Measurements from ENCODE around the gene AMBRA1.

- no peak for TF ChIP-seq SPI1 (IDR thresholded peaks at IDR 0.05; ENCODE audit: borderline replicate concordance, low read depth)
- no peak for TF ChIP-seq CTCF (IDR thresholded peaks at IDR 0.05; ENCODE audit: insufficient read depth, low read length)
- TF ChIP-seq POLR2AphosphoS5 (IDR thresholded peaks at IDR 0.05; ENCODE audit: low read depth), result no peak
- TF ChIP-seq GABPA (IDR thresholded peaks at IDR 0.05; ENCODE audit: low read depth), result no peak
These were observed 137.4 kb downstream of the AMBRA1 start for GRCh38 chr11:46456269-46457001.
